ENCODE measurements around the gene TADA2B.
A peak's percentile ranks its signal among the peaks of the same experiment; 100 is the strongest.

DNA sequence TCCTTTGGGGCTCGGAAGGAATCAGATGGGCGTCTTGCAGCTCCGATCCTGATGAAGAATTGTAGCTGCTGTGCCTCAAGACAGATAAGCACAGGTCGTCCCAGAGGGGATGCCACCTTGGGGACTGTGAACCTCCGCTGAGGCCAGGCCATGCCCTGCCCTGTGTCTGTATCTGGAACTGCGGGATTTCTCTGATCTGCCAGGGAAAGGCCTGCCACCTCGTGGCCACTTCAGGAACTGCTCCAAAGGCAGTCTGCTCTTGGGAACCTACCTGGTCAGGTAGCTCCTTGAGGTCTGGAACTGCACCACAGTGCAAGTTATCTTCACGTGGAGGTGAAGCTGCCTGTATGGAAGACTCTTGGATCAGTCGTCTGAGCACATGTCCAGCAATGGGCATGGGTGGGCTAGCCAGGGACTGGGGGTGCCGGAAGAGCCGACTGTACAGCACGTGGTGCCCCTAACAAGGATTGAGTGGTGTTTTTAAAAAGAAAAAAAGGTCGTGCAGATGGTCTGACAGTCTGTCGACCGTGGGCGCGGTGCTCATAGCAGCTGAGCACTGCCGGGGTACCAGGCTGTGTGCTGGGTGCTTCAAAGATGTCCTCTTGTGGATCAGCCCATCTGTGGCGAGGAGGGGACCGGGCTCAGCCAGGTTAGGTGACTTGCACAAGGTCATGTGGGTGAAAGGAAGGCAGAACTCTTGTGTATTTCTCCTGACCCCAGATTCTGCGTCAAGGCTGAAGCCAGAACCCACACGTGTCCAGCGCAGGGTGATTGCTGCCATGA, 27.7 kb downstream of the TADA2B start:
- TF ChIP-seq, protein P1, sequence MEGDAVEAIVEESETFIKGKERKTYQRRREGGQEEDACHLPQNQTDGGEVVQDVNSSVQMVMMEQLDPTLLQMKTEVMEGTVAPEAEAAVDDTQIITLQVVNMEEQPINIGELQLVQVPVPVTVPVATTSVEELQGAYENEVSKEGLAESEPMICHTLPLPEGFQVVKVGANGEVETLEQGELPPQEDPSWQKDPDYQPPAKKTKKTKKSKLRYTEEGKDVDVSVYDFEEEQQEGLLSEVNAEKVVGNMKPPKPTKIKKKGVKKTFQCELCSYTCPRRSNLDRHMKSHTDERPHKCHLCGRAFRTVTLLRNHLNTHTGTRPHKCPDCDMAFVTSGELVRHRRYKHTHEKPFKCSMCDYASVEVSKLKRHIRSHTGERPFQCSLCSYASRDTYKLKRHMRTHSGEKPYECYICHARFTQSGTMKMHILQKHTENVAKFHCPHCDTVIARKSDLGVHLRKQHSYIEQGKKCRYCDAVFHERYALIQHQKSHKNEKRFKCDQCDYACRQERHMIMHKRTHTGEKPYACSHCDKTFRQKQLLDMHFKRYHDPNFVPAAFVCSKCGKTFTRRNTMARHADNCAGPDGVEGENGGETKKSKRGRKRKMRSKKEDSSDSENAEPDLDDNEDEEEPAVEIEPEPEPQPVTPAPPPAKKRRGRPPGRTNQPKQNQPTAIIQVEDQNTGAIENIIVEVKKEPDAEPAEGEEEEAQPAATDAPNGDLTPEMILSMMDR (IDR thresholded peaks at IDR 0.05; ENCODE audit: insufficient read depth, low read depth, low read length) = peak; percentile 98
- no peak for TF ChIP-seq EZH2 (IDR thresholded peaks at IDR 0.05; ENCODE audit: insufficient read depth, low read length)

Data from astrocyte (in vitro differentiated cells and primary cell).